ENCODE results near the gene PKHD1. TPM values are rescaled to one million over a fixed set of nuclear protein-coding genes. Genes with fewer than 3 reads are reported as not detected.

Gene PKHD1
- total RNA-seq (2021; ENCODE audit: unreplicated experiment) (not detected), Bru-seq, nascent RNA (percentile 3 among the genes with signal in this experiment), BruChase-seq, experiment 1, labeled RNA remaining after a 2-hour chase (percentile 3 among the genes with signal in this experiment), BruChase-seq, experiment 2, labeled RNA remaining after a 6-hour chase (percentile 1 among the genes with signal in this experiment)
- not detected for polyA plus RNA-seq (2012; ENCODE audit: insufficient read length)
- long read RNA-seq = 0 reads

GRCh38 chr6:52087498-52087999 is at the start of gene PKHD1:
Gene PKHD1 (minus strand): TSS chr6:52087613. CDS start chr6:52084933, 2,680 bp downstream.
- Histone ChIP-seq H3K36me3 (ENCODE audit: control insufficient read depth, insufficient read depth, low read length) (no peaks in the 10 kb centered on the region), H3K4me1 (ENCODE audit: control insufficient read depth, insufficient read depth, low read length) (no peaks in the 10 kb centered on the region), H3K27me3 (ENCODE audit: control insufficient read depth, insufficient read depth, low read length) (no peaks in the 10 kb centered on the region; the same call in 1 of the 2 replicates), H3K4me3 (ENCODE audit: low read depth in 2 of 2, low read length in 2 of 2) (no peak within 1 kb of the TSS), H3K27ac (ENCODE audit: low read length) (no peak within 1 kb of the TSS), H3K9me3 (ENCODE audit: control insufficient read depth, insufficient read depth, low read depth, low read length) (no peaks in the 10 kb centered on the region)
- no peak for TF ChIP-seq SIN3A (IDR thresholded peaks at IDR 0.05; ENCODE audit: borderline replicate concordance, insufficient read depth, low read depth, low read length)
- TF ChIP-seq CTCF (IDR thresholded peaks at IDR 0.05) = peak; percentile 54
- TF ChIP-seq TCF7L2 (IDR thresholded peaks at IDR 0.05; ENCODE audit: low read depth, low read length) = no peak
- ATAC-seq (no peak), DNase-seq (ENCODE audit: low read depth, low spot score) (no peak)
- CTCF ChIA-PET = no interaction called here
- POLR2A ChIA-PET = no interaction called here
- no TSS peak for BruUV-seq (replicated peaks)
- intact Hi-C loops (cut with micrococcal nuclease; ENCODE audit: unreplicated experiment) (no loop called here), in situ Hi-C loops (cut with HindIII; ENCODE audit: low pct_unique_long_range_greater_than_20kb, low sequenced_read_pairs) (no loop called here)

- no peak for DNase-seq (ENCODE audit: low read depth, low spot score)
- in situ Hi-C loops (cut with HindIII; ENCODE audit: low pct_unique_long_range_greater_than_20kb, low sequenced_read_pairs) = no loop called here
- H3K27ac ChIP-seq (ENCODE audit: low read length) = no peak overlapping the region
- ChIA-PET CTCF (no interaction called here), POLR2A (no interaction called here)
- H3K4me3 ChIP-seq (ENCODE audit: low read depth in 2 of 2, low read length in 2 of 2) = no peak overlapping the region
- no TSS peak for BruUV-seq (replicated peaks)
- no peaks in the 10 kb centered on the region for H3K4me1 ChIP-seq (ENCODE audit: control insufficient read depth, insufficient read depth, low read length)
- intact Hi-C loops (cut with micrococcal nuclease; ENCODE audit: unreplicated experiment) = no loop called here
- TF ChIP-seq TCF7L2 (IDR thresholded peaks at IDR 0.05; ENCODE audit: low read depth, low read length) (no peak), POLR2AphosphoS5 (IDR thresholded peaks at IDR 0.05; ENCODE audit: low read depth, low read length) (no peak), CTCF (IDR thresholded peaks at IDR 0.05) (no peak), SIN3A (IDR thresholded peaks at IDR 0.05; ENCODE audit: borderline replicate concordance, insufficient read depth, low read depth, low read length) (no peak)
- TF ChIP-seq, protein P1, sequence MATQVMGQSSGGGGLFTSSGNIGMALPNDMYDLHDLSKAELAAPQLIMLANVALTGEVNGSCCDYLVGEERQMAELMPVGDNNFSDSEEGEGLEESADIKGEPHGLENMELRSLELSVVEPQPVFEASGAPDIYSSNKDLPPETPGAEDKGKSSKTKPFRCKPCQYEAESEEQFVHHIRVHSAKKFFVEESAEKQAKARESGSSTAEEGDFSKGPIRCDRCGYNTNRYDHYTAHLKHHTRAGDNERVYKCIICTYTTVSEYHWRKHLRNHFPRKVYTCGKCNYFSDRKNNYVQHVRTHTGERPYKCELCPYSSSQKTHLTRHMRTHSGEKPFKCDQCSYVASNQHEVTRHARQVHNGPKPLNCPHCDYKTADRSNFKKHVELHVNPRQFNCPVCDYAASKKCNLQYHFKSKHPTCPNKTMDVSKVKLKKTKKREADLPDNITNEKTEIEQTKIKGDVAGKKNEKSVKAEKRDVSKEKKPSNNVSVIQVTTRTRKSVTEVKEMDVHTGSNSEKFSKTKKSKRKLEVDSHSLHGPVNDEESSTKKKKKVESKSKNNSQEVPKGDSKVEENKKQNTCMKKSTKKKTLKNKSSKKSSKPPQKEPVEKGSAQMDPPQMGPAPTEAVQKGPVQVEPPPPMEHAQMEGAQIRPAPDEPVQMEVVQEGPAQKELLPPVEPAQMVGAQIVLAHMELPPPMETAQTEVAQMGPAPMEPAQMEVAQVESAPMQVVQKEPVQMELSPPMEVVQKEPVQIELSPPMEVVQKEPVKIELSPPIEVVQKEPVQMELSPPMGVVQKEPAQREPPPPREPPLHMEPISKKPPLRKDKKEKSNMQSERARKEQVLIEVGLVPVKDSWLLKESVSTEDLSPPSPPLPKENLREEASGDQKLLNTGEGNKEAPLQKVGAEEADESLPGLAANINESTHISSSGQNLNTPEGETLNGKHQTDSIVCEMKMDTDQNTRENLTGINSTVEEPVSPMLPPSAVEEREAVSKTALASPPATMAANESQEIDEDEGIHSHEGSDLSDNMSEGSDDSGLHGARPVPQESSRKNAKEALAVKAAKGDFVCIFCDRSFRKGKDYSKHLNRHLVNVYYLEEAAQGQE (IDR thresholded peaks at IDR 0.05; ENCODE audit: insufficient read depth in 1 of 2, low read depth in 2 of 2, low read length in 1 of 2) = no peak
- no peaks in the 10 kb centered on the region for H3K9me3 ChIP-seq (ENCODE audit: control insufficient read depth, insufficient read depth, low read depth, low read length)
- H3K36me3 ChIP-seq (ENCODE audit: control insufficient read depth, insufficient read depth, low read length) = no peaks in the 10 kb centered on the region
- peaks cover 18% of the 10 kb centered on the region for H3K27me3 ChIP-seq (ENCODE audit: control insufficient read depth, insufficient read depth, low read length)
- ATAC-seq = no peak
These were observed 49.6 kb upstream of the PKHD1 start for GRCh38 chr6:52136934-52137467.
